HG03095 (cell line): ENCODE measurements around the gene TMEM144.
"Not testable (repeated sequence)": the region's sequence is repeated elsewhere in the genome, so short reads cannot be mapped to it uniquely, and the experiment has no call there.

Experiments used
- ATAC-seq: cut with Tn5 transposase; IDR thresholded peaks from one replicate; pipeline ENCODE4 v1.9.1; 2021; ENCODE audit warnings: moderate library complexity; ENCODE audit not compliant: unreplicated experiment

The TMEM144 gene

DNA sequence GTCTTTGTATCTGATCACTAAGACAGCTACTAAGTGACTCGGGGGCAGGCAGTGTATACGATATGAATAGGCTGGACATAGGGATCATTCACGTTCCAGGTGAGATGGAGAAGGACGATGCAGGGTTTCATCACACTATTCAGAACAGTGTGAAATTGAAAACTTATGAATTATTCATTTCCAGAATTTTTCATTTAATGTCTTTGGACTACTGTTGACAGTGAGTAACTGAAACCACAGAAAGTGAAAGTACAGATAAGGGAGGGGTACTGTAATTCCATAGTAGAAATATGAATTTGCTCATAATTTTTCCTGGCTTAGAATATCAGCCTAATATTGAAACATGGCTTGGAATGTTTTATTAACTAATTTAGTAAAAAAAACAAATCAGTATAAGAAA, 24.4 kb downstream of the TMEM144 start:
- ATAC-seq: no peak

DNA sequence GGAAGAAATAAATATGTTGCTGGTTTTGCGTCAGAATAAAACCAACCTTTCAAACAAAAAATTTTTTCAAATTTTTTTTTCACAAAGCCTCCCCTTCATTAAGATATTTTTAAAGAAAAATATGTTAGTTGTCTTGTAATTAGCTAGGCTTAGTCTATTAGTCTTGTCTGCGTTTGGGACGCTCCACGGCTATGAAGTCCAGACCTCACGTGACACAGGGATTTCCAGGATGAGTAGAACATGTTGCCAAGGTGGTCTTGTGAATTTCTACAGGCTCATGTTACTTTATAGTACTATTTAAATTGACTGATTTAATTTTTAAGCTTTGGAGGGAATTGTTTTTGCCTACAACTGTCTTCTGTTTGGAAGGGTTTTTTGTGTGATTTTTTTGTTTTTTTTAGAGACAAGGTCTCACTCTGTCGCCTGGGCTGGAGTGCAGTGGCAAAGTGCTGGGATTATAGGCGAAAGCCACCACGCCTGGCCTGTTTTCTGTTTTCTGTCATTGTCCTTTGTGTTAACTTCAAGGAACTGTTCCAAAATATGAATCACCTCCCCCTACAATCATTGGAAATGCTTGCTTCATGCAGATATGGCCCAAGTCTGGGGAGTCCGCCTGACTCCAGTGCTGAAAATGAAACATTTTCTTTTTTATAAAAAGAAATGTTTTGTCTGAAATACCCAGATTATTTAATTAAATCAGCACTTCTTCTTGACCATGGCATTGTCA, 26.2 kb downstream of the TMEM144 start:
- ATAC-seq: no peak

DNA sequence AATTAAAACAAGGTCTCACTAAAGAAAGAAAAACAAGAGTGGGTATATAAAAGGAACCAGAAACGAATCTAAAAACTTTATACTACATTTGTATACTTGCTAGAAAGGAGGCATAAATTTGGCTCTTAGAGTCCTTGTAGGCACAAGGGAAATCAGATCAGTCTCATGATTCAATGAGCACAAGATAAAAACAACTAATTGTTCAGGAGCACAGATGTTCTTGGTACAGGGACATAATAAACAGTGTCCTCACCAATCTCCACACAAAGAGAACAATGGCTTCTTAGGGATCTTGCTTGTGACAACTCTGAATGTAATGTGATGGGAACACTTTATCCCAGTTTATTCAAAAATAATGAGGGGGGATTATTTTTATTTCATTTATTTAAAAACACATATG, 28.3 kb downstream of the TMEM144 start:
- ATAC-seq: no peak

GRCh38 chr4:158239196-158239595, 28.9 kb downstream of the TMEM144 start:
- no peak for ATAC-seq

GRCh38 chr4:158243071-158243470, 32.8 kb downstream of the TMEM144 start:
- ATAC-seq: no peak

GRCh38 chr4:158250321-158250720, 40.0 kb downstream of the TMEM144 start:
- ATAC-seq: no peak

DNA sequence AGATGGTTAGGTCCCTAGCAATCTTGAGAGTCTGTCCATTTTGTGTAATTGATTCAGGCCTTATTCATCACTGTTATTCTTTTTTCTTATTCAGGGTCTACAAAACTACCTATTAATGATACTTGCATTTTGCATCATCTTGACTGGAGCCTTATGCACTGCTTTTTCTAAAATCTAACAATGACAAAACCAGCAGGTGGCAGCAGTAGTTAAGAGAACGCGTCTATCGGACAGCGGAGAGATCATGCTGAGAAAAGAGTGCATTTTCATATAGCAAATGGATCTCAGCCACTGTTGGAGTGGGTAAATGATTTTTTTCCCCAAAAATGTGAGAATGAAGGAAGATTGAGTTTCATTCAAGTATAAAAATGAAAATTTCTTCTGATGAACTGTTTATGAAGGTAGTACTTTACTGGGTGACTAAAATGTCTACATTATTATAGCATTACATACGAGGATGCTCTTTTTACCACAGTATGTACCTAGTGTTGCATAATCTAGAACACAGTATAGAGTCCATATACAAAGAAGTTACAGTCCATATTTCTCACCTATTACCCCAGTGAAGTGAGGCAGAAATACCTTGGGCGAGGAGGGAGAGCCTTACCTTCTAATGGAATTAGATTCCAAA, 43.2 kb downstream of the TMEM144 start:
- peak; percentile 75 for ATAC-seq

DNA sequence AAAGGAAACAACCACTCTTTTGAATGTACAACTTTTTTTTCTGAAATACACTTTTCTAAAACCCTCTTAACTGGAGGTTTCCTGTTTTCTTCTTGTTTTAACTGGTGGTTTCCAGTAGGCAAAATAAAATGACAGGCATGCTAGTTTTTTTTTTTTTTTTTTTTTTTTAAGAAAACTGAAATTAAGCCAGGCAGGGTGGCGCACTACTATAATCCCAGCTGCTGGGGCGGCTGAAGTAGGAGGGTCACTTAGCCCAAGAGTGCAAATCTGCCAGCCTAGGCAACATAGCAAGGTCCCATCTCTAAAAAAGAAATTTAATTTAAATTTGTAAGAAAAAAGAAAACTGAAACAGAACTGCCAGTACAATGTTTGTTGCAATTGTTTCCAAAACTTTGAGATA, 44.0 kb downstream of the TMEM144 start:
- ATAC-seq: no peak

- peak; percentile 70 for ATAC-seq
These were observed 45.5 kb downstream of the TMEM144 start for GRCh38 chr4:158255727-158256324.

GRCh38 chr4:158259955-158260575, 49.8 kb downstream of the TMEM144 start:
- no peak for ATAC-seq

GRCh38 chr4:158261480-158261879, 51.2 kb downstream of the TMEM144 start:
- ATAC-seq: no peak

- ATAC-seq: no peak
These were observed 58.3 kb downstream of the TMEM144 start for GRCh38 chr4:158268553-158268952.

DNA sequence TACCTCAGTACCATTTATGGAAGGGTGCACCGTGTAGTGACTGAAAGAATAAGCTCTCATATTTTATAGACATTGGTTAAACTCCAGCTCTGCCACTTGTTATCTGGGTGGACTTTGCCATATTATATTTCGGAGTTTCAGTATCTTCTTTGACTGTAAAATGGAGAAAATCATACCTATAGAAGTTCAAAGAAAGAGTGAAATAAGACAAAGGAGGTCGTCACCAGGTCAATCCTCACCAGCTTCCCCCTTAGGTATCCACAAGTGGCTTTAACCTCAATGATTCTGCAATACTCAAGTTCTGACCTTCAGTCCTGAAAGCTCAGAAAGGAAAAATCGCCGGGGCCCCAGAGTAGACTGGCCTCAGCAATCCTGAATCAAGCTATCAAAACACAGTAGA, 64.3 kb downstream of the TMEM144 start:
- ATAC-seq: no peak

DNA sequence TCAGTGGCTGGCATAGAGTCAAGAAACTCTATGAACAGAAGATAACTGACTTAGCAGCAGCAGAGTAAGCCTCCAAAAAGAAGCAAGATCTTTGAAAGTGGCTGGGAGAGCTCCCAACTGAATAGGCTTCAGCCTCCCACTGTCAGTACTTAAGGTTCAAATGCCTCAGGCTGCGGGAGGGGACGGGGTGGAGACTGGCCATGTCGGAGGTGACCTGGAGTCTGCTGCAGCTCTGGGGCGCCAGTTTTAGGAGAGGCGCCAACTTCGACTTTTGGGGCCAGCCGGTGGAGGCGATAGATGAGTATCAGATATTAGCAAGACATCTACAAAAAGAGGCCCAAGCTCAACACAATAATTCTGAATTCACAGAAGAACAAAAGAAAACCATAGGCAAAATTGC, 67.3 kb downstream of the TMEM144 start:
- no peak for ATAC-seq

DNA sequence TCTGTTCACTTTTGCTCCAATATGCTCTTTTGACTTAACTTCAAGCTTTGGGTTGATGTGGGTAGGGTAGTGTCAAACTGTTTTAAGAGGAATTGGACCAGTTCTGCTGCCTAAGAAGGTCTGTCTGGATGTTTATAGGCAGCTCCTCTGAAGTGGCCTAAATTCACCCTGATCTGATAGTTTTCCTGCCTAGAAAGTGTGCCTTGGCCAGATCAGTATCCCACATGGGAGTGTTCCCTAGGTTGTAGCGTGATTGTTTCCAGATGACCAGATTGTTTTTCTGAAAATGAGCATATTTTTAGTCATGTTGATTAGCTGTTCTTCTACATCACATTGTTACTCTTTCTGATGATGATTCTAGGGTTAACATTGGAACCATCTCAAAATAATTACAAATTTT, 68.8 kb downstream of the TMEM144 start:
- ATAC-seq: not testable (repeated sequence)

- no peak for ATAC-seq
These were observed 70.6 kb downstream of the TMEM144 start for GRCh38 chr4:158280856-158281255.

- no peak for ATAC-seq
These were observed 72.0 kb downstream of the TMEM144 start for GRCh38 chr4:158282252-158282651.

- ATAC-seq: no peak
These were observed 75.3 kb downstream of the TMEM144 start for GRCh38 chr4:158285429-158286216.

GRCh38 chr4:158290912-158291311, 80.6 kb downstream of the TMEM144 start:
- no peak for ATAC-seq

DNA sequence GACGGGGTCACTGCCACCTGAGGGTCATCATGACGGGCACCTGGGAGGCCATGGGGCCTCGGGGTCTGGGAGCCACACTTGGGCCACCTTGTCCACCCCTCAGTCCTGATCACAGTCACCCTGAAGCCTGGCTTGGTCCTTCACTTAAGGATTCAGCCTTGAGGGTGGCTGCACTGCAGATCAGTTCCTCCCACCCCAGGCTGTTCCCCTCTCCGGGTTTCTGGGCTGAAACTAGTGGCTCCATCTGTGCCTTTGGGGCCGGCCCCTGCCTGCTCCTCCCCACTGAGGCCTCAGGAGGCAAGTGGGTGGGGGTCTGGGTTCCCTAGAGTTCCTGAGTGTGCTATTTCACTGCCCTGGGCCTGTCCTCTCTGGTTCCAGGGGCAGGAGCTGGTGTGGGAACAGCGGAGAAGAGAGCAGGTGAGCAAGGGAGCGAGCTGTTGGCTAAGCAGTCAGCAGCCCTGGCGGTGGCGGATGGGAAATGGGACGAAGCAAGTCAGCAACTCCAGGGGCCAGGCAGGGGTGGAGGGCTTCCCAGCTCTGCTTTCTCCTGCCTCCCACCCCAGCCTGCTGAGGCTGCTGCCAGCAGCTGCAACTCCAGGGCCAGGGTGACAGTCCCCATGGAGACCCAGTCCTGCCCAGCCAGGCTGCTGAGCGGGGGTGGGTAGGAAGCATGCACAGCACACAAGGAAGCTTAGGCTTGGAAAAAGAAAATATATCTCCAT, 81.2 kb downstream of the TMEM144 start:
- no peak for ATAC-seq
